ENCODE measurements around the gene MLC1. TPM values are rescaled to one million over a fixed set of nuclear protein-coding genes. Genes with fewer than 3 reads are reported as not detected.

Gene MLC1
- total and polyA plus RNA-seq, 4 donors = 0.13 to 9.4 (median 0.33) TPM; not detected in 1

- WGBS = 82% methylated on average over 12 of the region's 12 CpGs
- Histone ChIP-seq H3K4me1 (ENCODE audit: control insufficient read depth in 4 of 4, insufficient read depth in 4 of 4, low read length in 3 of 4) (no peaks in the 10 kb centered on the region), H3K9me3 (ENCODE audit: control insufficient read depth in 4 of 4, low read length in 3 of 4) (peaks cover 0 to 1% (median 0%) of the 10 kb centered on the region in 4 donors), H3K27me3 (ENCODE audit: control insufficient read depth in 4 of 4, insufficient read depth in 4 of 4, low read length in 3 of 4) (no peaks in the 10 kb centered on the region), H3K9ac (ENCODE audit: low read depth in 1 of 2, low read length in 2 of 2) (no peak overlapping the region), H3K27ac (ENCODE audit: low read depth in 1 of 2, low read length in 2 of 2) (no peak overlapping the region), H3K4me3 (ENCODE audit: low read depth in 1 of 3, low read length in 3 of 3) (no peak overlapping the region), H3K36me3 (ENCODE audit: control insufficient read depth in 4 of 4, insufficient read depth in 3 of 4, low read depth in 1 of 4, low read length in 3 of 4) (no peaks in the 10 kb centered on the region)
- DNase-seq (ENCODE audit: low spot score) = no peak
- TF ChIP-seq RXRA (IDR thresholded peaks at IDR 0.05) = no peak
- TF ChIP-seq HNF4A (conservative IDR thresholded peaks at IDR 0.05) = no peak
- no peak for TF ChIP-seq MAX (IDR thresholded peaks at IDR 0.05)
These were observed 37.0 kb downstream of the MLC1 start for GRCh38 chr22:50048061-50048765.

GRCh38 chr22:50047346-50047745 is 37.9 kb downstream of the MLC1 start:
- no peaks in the 10 kb centered on the region for H3K9me3 ChIP-seq (ENCODE audit: control insufficient read depth in 4 of 4, low read length in 3 of 4)
- 92% methylated on average over 16 of the region's 16 CpGs for WGBS
- TF ChIP-seq GABPA (IDR thresholded peaks at IDR 0.05 in 1 of 2, conservative IDR thresholded peaks at IDR 0.05 in 1 of 2) (no peak), FOXA1 (IDR thresholded peaks at IDR 0.05) (no peak), TAF1 (conservative IDR thresholded peaks at IDR 0.05) (no peak)
- no peak for DNase-seq (ENCODE audit: low spot score)
- H3K27ac ChIP-seq (ENCODE audit: low read depth in 1 of 2, low read length in 2 of 2) = no peak overlapping the region
- no peak overlapping the region for H3K9ac ChIP-seq (ENCODE audit: low read depth in 1 of 2, low read length in 2 of 2)
- H3K4me1 ChIP-seq (ENCODE audit: control insufficient read depth in 4 of 4, insufficient read depth in 4 of 4, low read length in 3 of 4) = no peaks in the 10 kb centered on the region
- H3K4me3 ChIP-seq (ENCODE audit: low read depth in 1 of 3, low read length in 3 of 3) = no peak overlapping the region
- H3K36me3 ChIP-seq (ENCODE audit: control insufficient read depth in 4 of 4, insufficient read depth in 3 of 4, low read depth in 1 of 4, low read length in 3 of 4) = no peaks in the 10 kb centered on the region
- no peaks in the 10 kb centered on the region for H3K27me3 ChIP-seq (ENCODE audit: control insufficient read depth in 4 of 4, insufficient read depth in 4 of 4, low read length in 3 of 4)

- no peak overlapping the region for H3K4me3 ChIP-seq (ENCODE audit: low read depth in 1 of 3, low read length in 3 of 3)
- H3K27me3 ChIP-seq (ENCODE audit: control insufficient read depth in 4 of 4, insufficient read depth in 4 of 4, low read length in 3 of 4) = no peaks in the 10 kb centered on the region
- 85% methylated on average over 27 of the region's 27 CpGs for WGBS
These were observed 38.6 kb downstream of the MLC1 start for GRCh38 chr22:50046481-50047245.

More at GRCh38 chr22:50046481-50047245, 38.6 kb downstream of the MLC1 start:
- no peak for DNase-seq (ENCODE audit: low spot score)
- H3K36me3 ChIP-seq (ENCODE audit: control insufficient read depth in 4 of 4, insufficient read depth in 3 of 4, low read depth in 1 of 4, low read length in 3 of 4) = no peaks in the 10 kb centered on the region
- H3K27ac ChIP-seq (ENCODE audit: low read depth in 1 of 2, low read length in 2 of 2) = no peak overlapping the region
- H3K9ac ChIP-seq (ENCODE audit: low read depth in 1 of 2, low read length in 2 of 2) = no peak overlapping the region
- H3K9me3 ChIP-seq (ENCODE audit: control insufficient read depth in 4 of 4, low read length in 3 of 4) = no peaks in the 10 kb centered on the region
- no peaks in the 10 kb centered on the region for H3K4me1 ChIP-seq (ENCODE audit: control insufficient read depth in 4 of 4, insufficient read depth in 4 of 4, low read length in 3 of 4)
- no peak for TF ChIP-seq HNF4A (conservative IDR thresholded peaks at IDR 0.05)
- TF ChIP-seq MAX (IDR thresholded peaks at IDR 0.05) = no peak
- TF ChIP-seq REST (IDR thresholded peaks at IDR 0.05) = no peak
- no peak for TF ChIP-seq NR2F2 (IDR thresholded peaks at IDR 0.05)
- no peak for TF ChIP-seq SP1 (IDR thresholded peaks at IDR 0.05)
- TF ChIP-seq TAF1 (conservative IDR thresholded peaks at IDR 0.05) = no peak
- TF ChIP-seq ATF3 (IDR thresholded peaks at IDR 0.05) = no peak
- no peak for TF ChIP-seq HNF4G (IDR thresholded peaks at IDR 0.05)
- no peak for TF ChIP-seq FOXA1 (IDR thresholded peaks at IDR 0.05)
- TF ChIP-seq FOXA2 (IDR thresholded peaks at IDR 0.05) = no peak
- no peak for TF ChIP-seq EGR1 (IDR thresholded peaks at IDR 0.05; ENCODE audit: low read depth in 2 of 2)
- no peak for TF ChIP-seq YY1 (IDR thresholded peaks at IDR 0.05)
- no peak for TF ChIP-seq CTCF (IDR thresholded peaks at IDR 0.05; ENCODE audit: low read depth, low read length, missing input control)
- TF ChIP-seq GABPA (IDR thresholded peaks at IDR 0.05 in 1 of 2, conservative IDR thresholded peaks at IDR 0.05 in 1 of 2) = no peak
- TF ChIP-seq JUND (IDR thresholded peaks at IDR 0.05) = no peak
